ENCODE data around the gene DSG3. TPM values are rescaled to one million over a fixed set of nuclear protein-coding genes. Genes with fewer than 3 reads are reported as not detected.

The DSG3 gene
- total RNA-seq, 8 experiments from 2014 or later: 0.04 to 0.61 (median 0.19) TPM; not detected in 3

- Histone ChIP-seq H3K4me3 (no peak overlapping the region), H3K27ac (no peak overlapping the region), H3K4me1 (replicated peaks in 1 of 2) (no peaks in the 10 kb centered on the region)
- in situ Hi-C loops (cut with MboI; ENCODE audit: low pct_unique_long_range_greater_than_20kb in 2 of 9, low sequenced_read_pairs in 9 of 9, unreplicated experiment in 9 of 9): no loop called here
- no peak for ATAC-seq (replicated peaks in 6 of 8)
- 17 to 100% (median 87%) methylated on average over 2 to 7 of the region's 7 CpGs; no CpG with 5 or more reads in 2 of the 10 experiments for WGBS, 10 experiments
Observed at GRCh38 chr18:31419457-31419932, 28.0 kb upstream of the DSG3 start.

- WGBS, 10 experiments: 37 to 100% (median 89%) methylated on average over 2 to 6 of the region's 6 CpGs; no CpG with 5 or more reads in 1 of the 10 experiments
- Histone ChIP-seq H3K4me1 (replicated peaks in 1 of 2) (no peaks in the 10 kb centered on the region), H3K27ac (no peak overlapping the region), H3K4me3 (no peak overlapping the region)
- ATAC-seq (replicated peaks in 6 of 8): no peak
- in situ Hi-C loops (cut with MboI; ENCODE audit: low pct_unique_long_range_greater_than_20kb in 2 of 9, low sequenced_read_pairs in 9 of 9, unreplicated experiment in 9 of 9): no loop called here
Observed at GRCh38 chr18:31420032-31420431, 27.5 kb upstream of the DSG3 start.

GRCh38 chr18:31420524-31420923 lies 27.0 kb upstream of the DSG3 start:
- ATAC-seq (replicated peaks in 6 of 8): no peak
- WGBS, 10 experiments: 24 to 100% (median 69%) methylated on average over 1 to 2 of the region's 2 CpGs; no CpG with 5 or more reads in 2 of the 10 experiments
- in situ Hi-C loops (cut with MboI; ENCODE audit: low pct_unique_long_range_greater_than_20kb in 2 of 9, low sequenced_read_pairs in 9 of 9, unreplicated experiment in 9 of 9): no loop called here
- Histone ChIP-seq H3K4me3 (no peak overlapping the region), H3K4me1 (replicated peaks in 1 of 2) (no peaks in the 10 kb centered on the region), H3K27ac (no peak overlapping the region)

GRCh38 chr18:31424383-31424988 lies 23.1 kb upstream of the DSG3 start:
- no peaks in the 10 kb centered on the region for H3K4me1 ChIP-seq (replicated peaks in 1 of 2)
- WGBS, 10 experiments: 0 to 50% (median 8%) methylated on average over 2 to 7 of the region's 7 CpGs; no CpG with 5 or more reads in 1 of the 10 experiments
- H3K4me3 ChIP-seq: no peak overlapping the region
- H3K27ac ChIP-seq: no peak overlapping the region
- ATAC-seq (replicated peaks in 6 of 8): peak in 2 of 8 experiments; percentile 62 to 66
- in situ Hi-C loops (cut with MboI; ENCODE audit: low pct_unique_long_range_greater_than_20kb in 2 of 9, low sequenced_read_pairs in 9 of 9, unreplicated experiment in 9 of 9): no loop called here

GRCh38 chr18:31426021-31426420 lies 21.5 kb upstream of the DSG3 start:
- 20 to 100% (median 85%) methylated on average over 1 to 2 of the region's 2 CpGs; no CpG with 5 or more reads in 1 of the 10 experiments for WGBS, 10 experiments
- H3K4me1 ChIP-seq (replicated peaks in 1 of 2): no peaks in the 10 kb centered on the region
- in situ Hi-C loops (cut with MboI; ENCODE audit: low pct_unique_long_range_greater_than_20kb in 2 of 9, low sequenced_read_pairs in 9 of 9, unreplicated experiment in 9 of 9): no loop called here
- ATAC-seq (replicated peaks in 6 of 8): no peak
- H3K4me3 ChIP-seq: no peak overlapping the region
- no peak overlapping the region for H3K27ac ChIP-seq

- WGBS, 10 experiments: 4 to 93% (median 71%) methylated on average over 1 to 5 of the region's 5 CpGs
Observed at GRCh38 chr18:31426871-31427406, 20.6 kb upstream of the DSG3 start.

GRCh38 chr18:31428211-31428610 lies 19.3 kb upstream of the DSG3 start:
- no peak overlapping the region for H3K27ac ChIP-seq
- in situ Hi-C loops (cut with MboI; ENCODE audit: low pct_unique_long_range_greater_than_20kb in 2 of 9, low sequenced_read_pairs in 9 of 9, unreplicated experiment in 9 of 9): no loop called here
- no peak overlapping the region for H3K4me3 ChIP-seq
- 0 to 100% (median 78%) methylated on average over 1 of the region's 1 CpG; no CpG with 5 or more reads in 3 of the 10 experiments for WGBS, 10 experiments
- no peaks in the 10 kb centered on the region for H3K4me1 ChIP-seq (replicated peaks in 1 of 2)
- no peak for ATAC-seq (replicated peaks in 6 of 8)

More at GRCh38 chr18:31426871-31427406, 20.6 kb upstream of the DSG3 start:
- no peak for ATAC-seq (replicated peaks in 6 of 8)
- in situ Hi-C loops (cut with MboI; ENCODE audit: low pct_unique_long_range_greater_than_20kb in 2 of 9, low sequenced_read_pairs in 9 of 9, unreplicated experiment in 9 of 9): no loop called here
- no peak overlapping the region for H3K4me3 ChIP-seq
- H3K27ac ChIP-seq: no peak overlapping the region
- H3K4me1 ChIP-seq (replicated peaks in 1 of 2): no peaks in the 10 kb centered on the region

GRCh38 chr18:31429623-31430022 lies 17.9 kb upstream of the DSG3 start:
- peak in 1 of 8 experiments; percentile 27 for ATAC-seq (replicated peaks in 6 of 8)

GRCh38 chr18:31430072-31430471 lies 17.5 kb upstream of the DSG3 start:
- in situ Hi-C loops (cut with MboI; ENCODE audit: low pct_unique_long_range_greater_than_20kb in 2 of 9, low sequenced_read_pairs in 9 of 9, unreplicated experiment in 9 of 9): no loop called here
- ATAC-seq (replicated peaks in 6 of 8): no peak
- no peak overlapping the region for H3K27ac ChIP-seq
- H3K4me3 ChIP-seq: no peak overlapping the region
- 90 to 92% methylated on average over 2 to 3 of the region's 4 CpGs; no CpG with 5 or more reads in 8 of the 10 experiments for WGBS, 10 experiments
- H3K4me1 ChIP-seq (replicated peaks in 1 of 2): no peaks in the 10 kb centered on the region

More at GRCh38 chr18:31429623-31430022, 17.9 kb upstream of the DSG3 start:
- Histone ChIP-seq H3K4me1 (replicated peaks in 1 of 2) (no peaks in the 10 kb centered on the region), H3K4me3 (no peak overlapping the region), H3K27ac (no peak overlapping the region)
- 0 to 86% (median 61%) methylated on average over 1 to 2 of the region's 2 CpGs; no CpG with 5 or more reads in 1 of the 10 experiments for WGBS, 10 experiments
- in situ Hi-C loops (cut with MboI; ENCODE audit: low pct_unique_long_range_greater_than_20kb in 2 of 9, low sequenced_read_pairs in 9 of 9, unreplicated experiment in 9 of 9): no loop called here

GRCh38 chr18:31430554-31430953 lies 17.0 kb upstream of the DSG3 start:
- 0 to 100% (median 67%) methylated on average over 1 of the region's 1 CpG; no CpG with 5 or more reads in 5 of the 10 experiments for WGBS, 10 experiments
- in situ Hi-C loops (cut with MboI; ENCODE audit: low pct_unique_long_range_greater_than_20kb in 2 of 9, low sequenced_read_pairs in 9 of 9, unreplicated experiment in 9 of 9): no loop called here
- Histone ChIP-seq H3K4me1 (replicated peaks in 1 of 2) (no peaks in the 10 kb centered on the region), H3K27ac (no peak overlapping the region), H3K4me3 (no peak overlapping the region)
- no peak for ATAC-seq (replicated peaks in 6 of 8)

GRCh38 chr18:31432316-31432715 lies 15.2 kb upstream of the DSG3 start:
- ATAC-seq (replicated peaks in 6 of 8): no peak
- Histone ChIP-seq H3K27ac (no peak overlapping the region), H3K4me3 (no peak overlapping the region), H3K4me1 (replicated peaks in 1 of 2) (no peaks in the 10 kb centered on the region)
- in situ Hi-C loops (cut with MboI; ENCODE audit: low pct_unique_long_range_greater_than_20kb in 2 of 9, low sequenced_read_pairs in 9 of 9, unreplicated experiment in 9 of 9): no loop called here
- WGBS, 10 experiments: 0 to 89% (median 72%) methylated on average over 1 of the region's 1 CpG

DNA sequence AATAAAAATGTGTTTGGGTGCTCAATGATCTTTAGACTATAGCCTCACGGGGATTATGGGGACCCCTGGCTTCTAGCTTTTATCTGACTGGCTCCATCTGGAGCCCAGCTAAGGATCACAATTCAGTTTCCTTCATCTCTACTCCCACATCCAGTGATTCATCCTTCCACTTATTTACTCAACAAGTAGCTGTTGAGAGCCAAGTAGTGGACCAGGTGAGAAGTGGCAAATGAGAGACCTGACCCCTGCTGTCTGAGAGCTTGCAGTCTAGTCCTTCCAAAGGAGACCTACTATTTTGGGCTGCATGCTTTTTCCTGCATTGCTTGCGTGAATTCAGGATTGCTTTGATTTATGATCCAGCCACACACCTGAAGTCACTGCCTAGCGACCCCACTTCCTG lies 10.7 kb upstream of the DSG3 start:
- in situ Hi-C loops (cut with MboI; ENCODE audit: low pct_unique_long_range_greater_than_20kb in 2 of 9, low sequenced_read_pairs in 9 of 9, unreplicated experiment in 9 of 9): no loop called here
- 0 to 100% (median 82%) methylated on average over 1 to 3 of the region's 3 CpGs; no CpG with 5 or more reads in 2 of the 10 experiments for WGBS, 10 experiments
- Histone ChIP-seq H3K4me3 (no peak overlapping the region), H3K27ac (no peak overlapping the region), H3K4me1 (replicated peaks in 1 of 2) (no peaks in the 10 kb centered on the region)
- no peak for ATAC-seq (replicated peaks in 6 of 8)

GRCh38 chr18:31438402-31438801 lies 9.1 kb upstream of the DSG3 start:
- Histone ChIP-seq H3K4me3 (no peak overlapping the region), H3K27ac (no peak overlapping the region), H3K4me1 (replicated peaks in 1 of 2) (no peaks in the 10 kb centered on the region)
- 0 to 100% (median 93%) methylated on average over 1 to 2 of the region's 2 CpGs; no CpG with 5 or more reads in 4 of the 10 experiments for WGBS, 10 experiments
- ATAC-seq (replicated peaks in 6 of 8): no peak
- in situ Hi-C loops (cut with MboI; ENCODE audit: low pct_unique_long_range_greater_than_20kb in 2 of 9, low sequenced_read_pairs in 9 of 9, unreplicated experiment in 9 of 9): no loop called here

All from motor neuron (in vitro differentiated cells).